Measurements from ENCODE around the gene KRTAP21-3. TPM values are rescaled to one million over a fixed set of nuclear protein-coding genes. Genes with fewer than 3 reads are reported as not detected.
"Not testable (repeated sequence)": the region's sequence is repeated elsewhere in the genome, so short reads cannot be mapped to it uniquely, and the experiment has no call there.

KRTAP21-3 gene, protein sequence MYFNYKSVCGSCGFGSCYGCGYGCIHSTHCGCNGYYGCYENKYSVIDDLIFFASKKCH
- not detected for total RNA-seq
- long read RNA-seq, result 0 reads

- ATAC-seq (ENCODE audit: poor library complexity) (no peak), DNase-seq (no peak)
- intact Hi-C loops (cut with DNase I), result no loop called here
These were observed at the start of gene KRTAP21-3 for GRCh38 chr21:30718239-30718909. KRTAP21-3 (minus strand) TSS chr21:30718777; CDS start chr21:30718759, 18 bp downstream.

DNA sequence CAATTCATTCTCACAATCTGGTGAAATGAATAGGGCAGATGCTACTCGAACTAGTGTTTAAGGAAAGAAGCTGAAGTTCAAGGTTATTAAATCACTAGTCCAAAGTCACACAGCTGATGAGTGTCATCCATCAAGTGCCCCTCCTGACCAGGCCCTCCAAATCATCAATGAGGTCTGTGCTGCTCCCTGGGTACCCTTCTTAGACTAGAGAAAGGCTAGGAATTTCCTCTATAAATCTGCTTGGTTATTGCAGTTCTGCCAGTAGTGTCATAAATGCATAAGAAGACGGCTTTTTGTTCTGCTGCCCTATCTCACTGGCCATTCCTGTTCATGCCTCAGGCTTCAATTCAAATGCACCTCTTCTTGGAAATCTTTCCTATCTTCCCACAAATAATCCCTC lies 42.2 kb upstream of the KRTAP21-3 start:
- no peak for ATAC-seq (ENCODE audit: poor library complexity)
- DNase-seq, result no peak
- intact Hi-C loops (cut with DNase I), result no loop called here

GRCh38 chr21:30758306-30758705 lies 39.7 kb upstream of the KRTAP21-3 start:
- ATAC-seq (ENCODE audit: poor library complexity) (no peak), DNase-seq (no peak)
- intact Hi-C loops (cut with DNase I), result no loop called here

GRCh38 chr21:30755328-30755727 lies 36.8 kb upstream of the KRTAP21-3 start, which contains the start of gene KRTAP21-1:
KRTAP21-1 (minus strand) TSS chr21:30755428; CDS start chr21:30755378, 50 bp downstream.
- intact Hi-C loops (cut with DNase I); DNase-seq; ATAC-seq (ENCODE audit: poor library complexity): not testable (repeated sequence)

- ATAC-seq (ENCODE audit: poor library complexity) (no peak), DNase-seq (no peak)
- intact Hi-C loops (cut with DNase I), result no loop called here
These were observed 28.6 kb upstream of the KRTAP21-3 start, which contains the start of gene KRTAP21-2 for GRCh38 chr21:30747159-30747558. KRTAP21-2 (minus strand) TSS chr21:30747259; CDS start chr21:30747202, 57 bp downstream.

- intact Hi-C loops (cut with DNase I), result no loop called here
- DNase-seq, result no peak
- ATAC-seq (ENCODE audit: poor library complexity), result no peak
These were observed 21.9 kb upstream of the KRTAP21-3 start for GRCh38 chr21:30740462-30740861.

DNA sequence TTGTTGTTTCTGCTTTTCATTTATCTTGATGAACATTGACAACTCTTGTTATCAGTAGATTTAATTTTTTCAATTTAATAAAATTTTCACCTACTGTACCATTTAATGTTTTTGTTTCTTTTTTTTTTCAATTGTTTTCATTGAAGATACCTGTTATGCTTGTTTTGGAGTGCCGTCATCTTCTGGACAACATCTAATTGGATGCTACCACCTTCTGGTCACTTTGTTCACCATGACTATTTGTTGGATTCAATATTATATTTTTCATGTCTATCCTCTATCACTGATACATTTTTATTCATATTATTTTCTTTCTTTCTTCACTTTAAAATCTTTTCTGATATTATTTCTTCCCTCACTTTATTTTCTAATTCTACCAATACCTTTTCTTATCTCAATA lies 14.4 kb upstream of the KRTAP21-3 start:
- DNase-seq (no peak), ATAC-seq (ENCODE audit: poor library complexity) (no peak)
- intact Hi-C loops (cut with DNase I), result loop anchor here (10.0 kb wide), 1 partner anchor 288 kb away; the partner anchor contains the start of gene KRTAP15-1

GRCh38 chr21:30726726-30727125 lies 8.1 kb upstream of the KRTAP21-3 start:
- intact Hi-C loops (cut with DNase I), result no loop called here
- no peak for DNase-seq
- no peak for ATAC-seq (ENCODE audit: poor library complexity)

DNA sequence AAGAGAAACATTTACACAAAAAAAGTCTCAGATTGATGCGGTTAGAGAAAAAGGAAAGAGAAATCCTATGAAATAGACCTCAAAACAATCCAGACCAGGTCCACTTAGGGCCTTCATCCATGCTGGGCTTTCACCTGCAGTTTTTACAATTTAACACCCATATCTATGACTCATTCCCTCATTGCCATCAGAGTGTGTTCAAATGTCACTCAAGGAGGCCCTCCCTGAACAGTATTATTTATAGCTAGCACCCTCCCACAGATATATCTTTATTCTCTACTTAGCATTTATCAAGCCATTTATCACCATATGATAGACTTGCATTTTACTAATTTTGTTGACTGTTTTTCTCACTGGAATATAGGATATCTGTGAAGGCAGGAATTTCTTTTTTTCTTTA lies 824 bp upstream of the KRTAP21-3 start:
- ATAC-seq (ENCODE audit: poor library complexity) (no peak), DNase-seq (no peak)
- intact Hi-C loops (cut with DNase I), result no loop called here

GRCh38 chr21:30717105-30717504 lies 1.5 kb downstream of the KRTAP21-3 start:
- intact Hi-C loops (cut with DNase I), result no loop called here
- no peak for ATAC-seq (ENCODE audit: poor library complexity)
- DNase-seq, result no peak

DNA sequence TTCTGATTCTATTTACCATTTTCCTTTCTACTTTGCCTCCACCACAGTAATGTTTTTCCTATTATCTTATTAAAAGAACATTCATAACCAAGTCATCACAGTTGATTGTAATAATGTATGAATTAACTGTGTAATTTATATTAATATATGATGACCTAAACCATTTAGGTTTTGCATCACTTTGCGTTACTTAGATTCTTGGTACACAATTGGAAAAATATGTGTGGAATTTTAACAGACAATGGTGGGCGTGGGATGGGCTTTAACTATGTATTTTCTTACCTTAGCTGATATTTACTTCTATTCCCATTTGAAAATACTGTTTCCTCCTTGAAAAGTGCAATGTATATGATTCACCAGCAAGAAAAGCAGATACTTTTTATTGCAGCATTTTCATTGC lies 3.6 kb downstream of the KRTAP21-3 start:
- DNase-seq (no peak), ATAC-seq (ENCODE audit: poor library complexity) (no peak)
- intact Hi-C loops (cut with DNase I), result no loop called here

- DNase-seq (no peak), ATAC-seq (ENCODE audit: poor library complexity) (no peak)
- intact Hi-C loops (cut with DNase I), result no loop called here
These were observed 4.1 kb downstream of the KRTAP21-3 start for GRCh38 chr21:30714456-30714855.

GRCh38 chr21:30713766-30714165 lies 4.8 kb downstream of the KRTAP21-3 start:
- ATAC-seq (ENCODE audit: poor library complexity), result no peak
- no peak for DNase-seq
- intact Hi-C loops (cut with DNase I), result no loop called here

- DNase-seq (no peak), ATAC-seq (ENCODE audit: poor library complexity) (no peak)
- intact Hi-C loops (cut with DNase I), result no loop called here
These were observed 8.1 kb downstream of the KRTAP21-3 start for GRCh38 chr21:30710499-30710898.

- intact Hi-C loops (cut with DNase I), result no loop called here
These were observed 11.2 kb downstream of the KRTAP21-3 start for GRCh38 chr21:30707409-30707808.

GRCh38 chr21:30695956-30696355 lies 22.6 kb downstream of the KRTAP21-3 start:
- intact Hi-C loops (cut with DNase I), result no loop called here
- ATAC-seq (ENCODE audit: poor library complexity), result no peak

More at GRCh38 chr21:30707409-30707808, 11.2 kb downstream of the KRTAP21-3 start:
- ATAC-seq (ENCODE audit: poor library complexity) (no peak), DNase-seq (no peak)

DNA sequence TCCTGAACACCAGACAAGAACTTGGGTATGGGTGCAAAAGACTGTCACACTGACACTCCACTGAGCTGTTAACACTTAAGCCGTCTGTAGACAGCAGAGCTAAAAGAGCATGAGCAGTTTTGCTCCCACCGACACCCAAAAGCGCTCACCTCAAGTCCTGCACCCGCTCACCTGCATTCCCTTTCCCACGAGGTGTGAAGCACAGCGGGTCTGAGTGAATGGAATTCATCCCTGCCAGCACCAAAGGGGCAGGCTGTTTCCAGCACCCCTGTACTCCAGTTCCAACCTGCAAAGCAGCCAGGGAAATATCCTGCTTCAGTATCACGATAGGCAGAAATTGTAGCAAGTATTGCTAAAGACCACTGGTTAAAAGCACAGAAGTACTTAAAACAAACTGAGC lies 28.8 kb downstream of the KRTAP21-3 start:
- ATAC-seq (ENCODE audit: poor library complexity) (no peak), DNase-seq (no peak)
- intact Hi-C loops (cut with DNase I), result no loop called here

More at GRCh38 chr21:30695956-30696355, 22.6 kb downstream of the KRTAP21-3 start:
- DNase-seq, result no peak

DNA sequence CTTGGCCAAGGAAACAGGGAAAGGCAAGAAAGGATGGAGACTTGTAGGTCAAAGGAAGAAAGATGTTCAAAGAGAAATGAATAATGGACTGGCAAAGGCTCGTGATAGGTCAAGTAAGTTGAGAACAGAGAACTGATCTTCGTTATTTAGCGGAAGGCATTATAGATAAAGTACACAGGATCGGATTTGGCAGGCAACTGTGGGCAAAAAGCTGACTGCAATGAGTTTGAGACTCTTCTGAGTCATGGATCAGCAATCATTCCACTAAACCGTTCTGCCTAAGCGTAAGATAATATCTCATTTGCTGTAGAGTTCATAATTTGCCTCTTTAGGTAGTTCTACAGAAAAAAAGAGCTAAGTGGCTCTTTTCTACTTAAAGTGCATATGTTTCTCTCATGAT lies 34.1 kb downstream of the KRTAP21-3 start:
- no peak for DNase-seq

DNA sequence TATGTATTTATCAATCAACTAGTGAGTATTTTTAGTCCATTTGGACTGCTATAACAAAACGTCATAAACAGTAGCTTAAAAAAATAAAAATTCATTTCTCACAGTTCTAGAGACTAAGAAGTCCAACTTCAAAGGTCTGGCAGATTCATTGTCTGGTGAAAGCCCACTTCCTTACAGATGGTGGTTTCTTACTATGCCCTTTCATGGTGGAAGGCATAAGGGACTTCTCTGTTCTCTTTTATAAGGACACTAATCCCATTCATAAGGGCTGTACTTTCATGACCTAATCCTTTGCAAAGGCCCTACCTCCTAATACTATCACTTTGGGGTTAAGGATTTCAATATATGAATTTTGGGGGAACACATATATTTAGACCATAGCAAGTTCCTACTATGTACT lies 38.0 kb downstream of the KRTAP21-3 start:
- ATAC-seq (ENCODE audit: poor library complexity), result no peak
- DNase-seq, result no peak
- intact Hi-C loops (cut with DNase I), result no loop called here

More for the DNA sequence above, 34.1 kb downstream of the KRTAP21-3 start:
- intact Hi-C loops (cut with DNase I), result no loop called here
- no peak for ATAC-seq (ENCODE audit: poor library complexity)

GRCh38 chr21:30676737-30677136 lies 41.8 kb downstream of the KRTAP21-3 start:
- DNase-seq, result no peak
- no peak for ATAC-seq (ENCODE audit: poor library complexity)
- intact Hi-C loops (cut with DNase I), result no loop called here
